Stimulated activated CD4-positive, alpha-beta T cell treated with anti-CD3 and anti-CD28 coated beads, TNF-alpha, amount 100 ng/mL, for 1 hour (primary cell): ENCODE data around the gene NRN1L.
"Not testable (repeated sequence)": the region's sequence is repeated elsewhere in the genome, so short reads cannot be mapped to it uniquely, and the experiment has no call there.

Experiments
- DNase-seq, 3 donors: peaks; one replicate each; pipeline ENCODE4 v3.0.0-alpha.2; 2020; ENCODE audit warnings: low read depth in 3 of 3, low spot score in 1 of 3

NRN1L gene

GRCh38 chr16:67882374-67883145 lies 2.1 kb upstream of the NRN1L start:
- no peak for DNase-seq

- no peak for DNase-seq
These were observed 1.4 kb upstream of the NRN1L start for GRCh38 chr16:67883146-67883871.

- DNase-seq = peak; percentile 34 to 66 (median 55)
These were observed 818 bp upstream of the NRN1L start for GRCh38 chr16:67883872-67884261.

GRCh38 chr16:67885545-67885944 lies 860 bp downstream of the NRN1L start:
- DNase-seq = no peak

DNA sequence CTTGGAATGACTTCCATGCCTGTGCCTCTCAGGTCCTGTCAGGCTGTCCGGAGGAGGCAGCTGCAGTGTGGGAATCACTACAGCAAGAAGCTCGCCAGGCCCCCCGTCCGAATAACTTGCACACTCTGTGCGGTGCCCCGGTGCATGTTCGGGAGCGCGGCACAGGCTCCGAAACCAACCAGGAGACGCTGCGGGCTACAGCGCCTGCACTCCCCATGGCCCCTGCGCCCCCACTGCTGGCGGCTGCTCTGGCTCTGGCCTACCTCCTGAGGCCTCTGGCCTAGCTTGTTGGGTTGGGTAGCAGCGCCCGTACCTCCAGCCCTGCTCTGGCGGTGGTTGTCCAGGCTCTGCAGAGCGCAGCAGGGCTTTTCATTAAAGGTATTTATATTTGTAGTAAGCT lies 1.3 kb downstream of the NRN1L start:
- no peak for DNase-seq

- no peak for DNase-seq
These were observed 1.7 kb downstream of the NRN1L start for GRCh38 chr16:67886387-67886786.

DNA sequence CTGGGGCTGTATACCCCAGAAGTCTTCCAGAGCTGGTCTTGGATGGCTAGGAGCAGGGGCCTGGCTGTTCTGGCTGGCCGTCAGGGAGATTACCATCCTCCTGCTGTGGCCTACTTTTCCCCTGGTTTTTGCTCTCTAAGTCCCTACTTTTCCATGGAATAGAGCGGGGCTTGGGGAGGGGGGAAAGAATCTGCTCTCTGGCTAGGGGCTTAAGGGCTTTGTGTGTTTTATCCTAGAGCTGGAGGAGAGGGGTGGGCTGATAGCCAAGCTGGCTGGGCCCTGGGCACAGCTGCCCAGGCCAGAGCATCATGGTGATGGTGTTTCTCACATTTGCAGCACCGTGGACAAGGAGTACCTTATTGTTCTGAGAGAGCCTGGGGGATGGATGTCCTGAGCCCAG lies 3.6 kb downstream of the NRN1L start:
- DNase-seq = no peak

GRCh38 chr16:67892375-67892774 lies 7.7 kb downstream of the NRN1L start:
- no peak for DNase-seq

DNA sequence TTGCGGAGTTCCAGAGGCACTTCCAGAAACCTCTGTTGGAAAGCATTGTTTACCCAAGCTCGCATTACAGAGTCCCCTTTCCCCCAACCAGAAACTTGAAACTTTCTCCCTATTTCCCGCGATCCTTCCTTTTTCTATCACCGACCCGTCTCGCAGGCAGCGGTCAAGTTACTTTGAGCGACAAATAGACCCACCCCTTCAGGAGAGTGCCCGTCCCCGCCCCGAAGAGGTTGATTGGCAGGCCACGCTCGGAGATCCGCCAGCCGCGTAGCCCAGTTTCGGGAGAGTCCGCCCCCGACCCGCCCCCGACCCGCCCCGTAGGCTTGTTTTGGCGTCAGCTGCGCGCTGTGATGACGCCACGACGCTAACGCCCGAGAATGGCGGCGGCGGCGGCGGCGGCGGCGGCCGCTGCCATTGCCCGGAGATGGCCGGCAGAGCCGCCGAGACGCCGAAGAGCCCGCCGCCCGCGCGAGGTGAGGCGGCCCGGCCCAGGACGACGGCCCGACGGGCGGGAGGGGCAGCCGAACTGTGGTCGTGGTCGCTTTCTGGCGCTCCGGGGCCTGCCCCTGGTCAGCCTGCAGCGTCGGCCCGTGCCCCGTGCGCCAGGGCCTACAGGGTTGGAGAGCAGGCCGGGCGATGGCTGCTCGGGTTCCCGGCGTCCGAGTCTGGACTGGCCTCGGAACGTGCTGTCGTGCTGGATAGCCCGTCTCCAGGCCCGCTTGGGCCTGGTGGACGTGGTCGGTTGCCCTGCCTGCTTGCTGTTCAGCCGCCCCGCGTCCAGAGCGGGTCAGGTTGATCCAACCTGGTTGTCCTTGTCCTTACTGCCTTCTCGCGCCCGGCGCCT lies 8.4 kb downstream of the NRN1L start, which contains the start of gene PSKH1:
TSS of gene PSKH1 (plus strand) at position 356 of the 844 bp plus-strand sequence. CDS start 15,496 bp downstream, outside the sequence.
- DNase-seq = peak; percentile 73 to 90 (median 82)

GRCh38 chr16:67893743-67894399 lies 9.2 kb downstream of the NRN1L start:
- no peak for DNase-seq

DNA sequence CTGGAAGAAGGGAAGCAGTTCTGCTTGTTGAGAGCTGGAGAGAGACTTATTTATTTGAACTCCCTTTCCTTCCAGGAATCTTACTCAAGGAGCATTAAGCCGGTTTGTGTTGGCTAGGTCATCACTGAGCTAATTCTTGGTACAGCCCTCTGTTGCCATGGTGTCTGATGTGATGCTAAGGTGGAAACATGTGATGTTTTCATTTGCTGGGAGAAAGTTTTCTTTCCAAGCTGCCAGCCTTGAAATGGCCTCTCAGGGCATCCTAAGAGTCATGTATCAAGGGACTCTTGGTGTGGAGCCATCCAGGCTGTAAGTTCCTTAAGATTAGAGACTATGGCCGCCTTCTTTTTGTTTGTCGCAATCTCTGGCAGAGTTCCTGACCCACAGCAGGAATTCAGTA lies 12.5 kb downstream of the NRN1L start:
- no peak for DNase-seq

DNA sequence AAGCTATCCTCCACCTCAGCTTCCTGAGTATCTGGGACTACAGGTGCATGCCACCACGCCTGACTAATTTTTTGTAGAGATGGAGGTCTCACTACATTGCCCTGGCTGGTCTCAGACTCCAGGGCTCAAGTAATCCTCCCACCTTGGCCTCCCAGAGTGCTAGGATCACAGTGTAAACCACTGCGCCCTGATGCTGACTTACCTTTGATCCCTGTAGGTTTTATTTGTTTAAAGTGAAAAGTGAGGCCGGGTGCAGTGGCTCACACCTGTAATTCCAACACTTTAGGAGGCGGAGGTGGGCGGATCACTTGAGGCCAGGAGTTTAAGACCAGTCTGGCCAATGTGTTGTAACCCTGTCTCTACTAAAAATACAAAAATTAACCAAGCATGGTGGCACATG lies 17.0 kb downstream of the NRN1L start:
- DNase-seq = no peak

- DNase-seq = no peak
These were observed 18.1 kb downstream of the NRN1L start for GRCh38 chr16:67902831-67903230.

- no peak for DNase-seq
These were observed 22.9 kb downstream of the NRN1L start for GRCh38 chr16:67907397-67908180.

DNA sequence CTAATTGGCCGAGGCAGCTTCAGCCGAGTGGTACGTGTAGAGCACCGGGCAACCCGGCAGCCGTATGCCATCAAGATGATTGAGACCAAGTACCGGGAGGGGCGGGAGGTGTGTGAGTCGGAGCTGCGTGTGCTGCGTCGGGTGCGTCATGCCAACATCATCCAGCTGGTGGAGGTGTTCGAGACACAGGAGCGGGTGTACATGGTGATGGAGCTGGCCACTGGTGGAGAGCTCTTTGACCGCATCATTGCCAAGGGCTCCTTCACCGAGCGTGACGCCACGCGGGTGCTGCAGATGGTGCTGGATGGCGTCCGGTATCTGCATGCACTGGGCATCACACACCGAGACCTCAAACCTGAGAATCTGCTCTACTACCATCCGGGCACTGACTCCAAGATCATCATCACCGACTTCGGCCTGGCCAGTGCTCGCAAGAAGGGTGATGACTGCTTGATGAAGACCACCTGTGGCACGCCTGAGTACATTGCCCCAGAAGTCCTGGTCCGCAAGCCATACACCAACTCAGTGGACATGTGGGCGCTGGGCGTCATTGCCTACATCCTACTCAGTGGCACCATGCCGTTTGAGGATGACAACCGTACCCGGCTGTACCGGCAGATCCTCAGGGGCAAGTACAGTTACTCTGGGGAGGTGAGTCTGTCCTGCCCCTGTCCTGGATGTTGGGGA lies 24.5 kb downstream of the NRN1L start:
- DNase-seq = no peak

GRCh38 chr16:67910158-67910557 lies 25.5 kb downstream of the NRN1L start:
- DNase-seq = no peak

GRCh38 chr16:67914758-67915495 lies 30.2 kb downstream of the NRN1L start:
- DNase-seq = no peak

DNA sequence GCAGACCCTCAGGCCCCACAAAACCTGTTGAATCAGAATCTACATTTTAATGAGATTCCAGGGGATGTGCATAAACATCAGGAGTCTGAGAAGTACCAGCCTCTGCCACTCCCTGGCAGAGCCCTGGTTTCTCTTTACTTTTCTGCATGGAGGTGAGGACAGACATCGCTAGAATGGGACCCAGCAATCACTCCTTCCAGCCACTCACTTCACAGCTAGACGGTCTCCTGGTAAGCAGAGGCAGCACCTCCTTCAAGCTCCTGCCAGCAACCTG lies 30.7 kb downstream of the NRN1L start:
- DNase-seq = not testable (repeated sequence)
